ENCODE results near the gene AARS2. TPM values are rescaled to one million over a fixed set of nuclear protein-coding genes. Genes with fewer than 3 reads are reported as not detected.

The AARS2 gene
- total and polyA plus RNA-seq, 2 of the 8 experiments (the other 6 are each of a cell fraction or from before 2014, with no cell fraction given) = 8.6 to 20.4 TPM

DNA sequence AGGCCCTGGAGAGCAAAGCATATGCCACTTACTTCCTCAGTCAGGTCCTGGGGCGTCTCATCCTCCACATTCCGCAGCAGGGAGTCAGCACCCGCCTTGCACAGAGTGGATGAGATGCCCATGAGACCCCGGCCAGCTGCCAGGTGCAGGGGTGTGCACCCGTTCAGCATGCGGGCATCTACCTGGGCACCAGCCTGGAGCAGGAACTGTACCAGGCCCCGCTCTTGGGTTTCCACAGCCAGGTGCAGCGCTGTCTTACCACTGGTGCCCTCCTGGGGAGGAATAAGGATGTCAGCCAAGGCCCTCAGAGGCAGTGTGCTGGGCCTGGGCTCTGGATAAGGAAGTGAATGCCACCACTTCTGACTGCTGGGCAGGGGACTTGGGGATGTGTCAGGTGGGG, 53.1 kb downstream of the AARS2 start (continued):
- no peak for TF ChIP-seq SAP30 (IDR thresholded peaks at IDR 0.05; ENCODE audit: insufficient read depth, insufficient replicate concordance, low read length)
